Prostate gland (tissue), 2 donors: Measurements from ENCODE around the gene PRKCD.

ENCODE experiments used
- CTCF ChIP-seq, 4 experiments: fragments of 200-600 bp in 2 of 4; fragments of 450-650 bp in 2 of 4; sonication (generic) in 2 of 4; IDR thresholded peaks; 1 replicate in 3 of 4; 2 replicates in 1 of 4; pipeline ENCODE4 v1.5.1; 2016 to 2019; ENCODE audit warnings: antibody characterized with exemption in 4 of 4, mild to moderate bottlenecking in 2 of 4, moderate library complexity in 2 of 4
- POLR2A ChIP-seq: fragments of 450-650 bp; IDR thresholded peaks from one replicate; pipeline ENCODE4 v1.6.1; 2016; ENCODE audit warnings: antibody characterized with exemption, mild to moderate bottlenecking

- no peak for TF ChIP-seq CTCF (IDR thresholded peaks at IDR 0.05)
- no peak for TF ChIP-seq POLR2A
Observed at GRCh38 chr3:53155760-53156159, 5.2 kb upstream of the PRKCD start.
